IPS-NIHi11 (cell line): ENCODE data around the gene LYPLA2.
"Not testable (repeated sequence)": the region's sequence is repeated elsewhere in the genome, so short reads cannot be mapped to it uniquely, and the experiment has no call there.

Source experiments
- DNase-seq: peaks from one replicate; pipeline ENCODE4 v3.0.0; 2012; ENCODE audit warnings: mixed read lengths, low spot score

The LYPLA2 gene

DNA sequence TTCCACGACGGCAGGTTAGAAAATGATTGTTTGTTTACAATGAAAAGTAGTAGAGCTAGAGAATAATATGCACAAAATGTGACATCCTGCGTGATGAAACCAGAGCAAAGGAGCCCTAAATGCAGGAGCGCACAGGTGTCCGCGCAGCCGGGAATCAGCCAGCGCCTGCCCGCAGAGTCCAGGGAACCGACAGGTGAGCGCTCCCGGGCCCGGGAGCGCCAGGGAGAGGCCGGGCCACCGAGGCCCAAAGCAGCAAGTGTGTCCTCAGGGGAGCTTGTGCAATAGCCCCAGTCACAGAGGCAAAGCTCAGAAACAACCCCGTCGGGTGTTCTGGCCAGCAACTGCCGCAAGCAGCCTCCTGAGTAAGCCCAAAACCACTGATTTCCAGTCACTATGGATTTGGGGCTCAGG is 10.4 kb downstream of the LYPLA2 start:
- peak; percentile 53 for DNase-seq

- no peak for DNase-seq
Observed at GRCh38 chr1:23801876-23802275, 10.9 kb downstream of the LYPLA2 start.

DNA sequence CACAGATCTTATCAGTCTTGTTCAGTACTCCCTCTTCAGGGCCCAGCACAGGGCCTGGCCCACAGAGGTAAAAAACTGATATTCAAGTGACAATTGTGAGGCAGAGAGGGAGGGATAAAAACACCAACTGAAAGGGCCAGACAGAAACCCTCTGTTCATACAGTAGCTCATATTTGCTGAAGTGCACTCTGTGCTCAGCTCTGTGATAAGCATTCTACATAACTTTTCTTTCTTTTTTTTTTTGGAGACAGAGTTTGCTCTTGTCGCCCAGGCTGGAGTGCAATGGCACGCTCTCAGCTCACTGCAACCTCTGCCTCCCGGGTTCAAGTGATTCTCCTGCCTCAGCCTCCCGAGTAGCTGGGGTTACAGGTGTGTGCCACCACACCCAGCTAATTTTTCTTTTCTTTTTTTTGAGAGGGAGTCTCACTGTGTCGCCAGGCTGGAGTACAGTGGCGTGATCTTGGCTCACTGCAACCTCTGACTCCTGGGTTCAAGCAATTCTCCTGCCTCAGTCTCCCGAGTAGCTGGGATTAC is 11.9 kb downstream of the LYPLA2 start:
- not testable (repeated sequence) for DNase-seq

GRCh38 chr1:23803674-23804073 is 12.7 kb downstream of the LYPLA2 start:
- DNase-seq, result no peak

DNA sequence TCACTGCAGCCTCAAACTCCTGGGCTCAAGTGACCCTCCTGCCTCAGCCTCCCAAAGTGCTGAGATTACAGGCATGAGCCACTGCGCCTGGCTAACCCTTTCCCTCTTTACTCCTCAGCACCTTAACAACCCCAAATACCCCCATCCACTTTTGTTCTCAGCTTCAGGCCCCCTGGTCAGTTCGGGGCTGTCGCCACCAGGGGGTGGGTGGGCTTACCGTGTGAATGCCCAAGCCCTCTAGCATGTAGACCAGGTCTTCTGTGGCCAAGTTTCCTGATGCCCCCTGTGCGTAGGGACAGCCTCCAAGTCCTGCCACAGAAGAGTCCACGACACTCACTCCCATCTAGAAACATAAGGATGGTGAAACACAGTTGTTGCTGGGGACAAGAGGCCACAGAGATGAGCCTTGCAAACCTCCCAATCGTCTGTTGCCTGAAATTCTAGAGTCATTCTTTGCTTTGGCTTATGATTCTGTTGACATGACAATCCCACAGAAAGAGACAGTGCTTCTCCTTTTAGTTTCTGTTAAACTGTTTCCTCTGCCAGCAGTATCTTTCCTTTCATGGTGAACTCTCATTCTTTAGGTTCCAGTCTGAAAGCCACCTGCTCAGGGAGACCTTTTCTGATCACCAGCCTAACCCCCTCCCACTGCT is 13.4 kb downstream of the LYPLA2 start:
- no peak for DNase-seq

GRCh38 chr1:23805025-23805424 is 14.1 kb downstream of the LYPLA2 start:
- no peak for DNase-seq

DNA sequence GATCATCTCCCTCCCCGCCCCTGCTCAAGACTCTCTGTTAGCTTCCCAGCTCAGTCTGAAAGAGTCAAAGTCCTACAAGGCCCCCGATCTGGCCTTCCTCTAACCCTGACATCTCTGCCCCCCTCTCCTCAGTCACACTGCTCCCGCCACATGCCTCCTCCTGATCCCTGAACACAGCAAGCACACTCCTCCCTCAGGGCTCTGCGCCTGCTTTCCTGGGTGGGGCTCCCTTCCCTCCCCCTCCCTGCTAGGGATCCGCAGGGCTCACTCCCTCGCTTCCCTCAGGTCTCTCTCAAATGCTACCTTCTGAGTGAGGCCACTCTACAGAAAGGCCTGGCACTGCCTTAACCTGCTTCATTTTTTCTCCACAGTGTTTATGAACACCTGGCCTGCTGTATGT is 15.3 kb downstream of the LYPLA2 start:
- DNase-seq, result no peak

GRCh38 chr1:23807453-23807852 is 16.5 kb downstream of the LYPLA2 start:
- no peak for DNase-seq

DNA sequence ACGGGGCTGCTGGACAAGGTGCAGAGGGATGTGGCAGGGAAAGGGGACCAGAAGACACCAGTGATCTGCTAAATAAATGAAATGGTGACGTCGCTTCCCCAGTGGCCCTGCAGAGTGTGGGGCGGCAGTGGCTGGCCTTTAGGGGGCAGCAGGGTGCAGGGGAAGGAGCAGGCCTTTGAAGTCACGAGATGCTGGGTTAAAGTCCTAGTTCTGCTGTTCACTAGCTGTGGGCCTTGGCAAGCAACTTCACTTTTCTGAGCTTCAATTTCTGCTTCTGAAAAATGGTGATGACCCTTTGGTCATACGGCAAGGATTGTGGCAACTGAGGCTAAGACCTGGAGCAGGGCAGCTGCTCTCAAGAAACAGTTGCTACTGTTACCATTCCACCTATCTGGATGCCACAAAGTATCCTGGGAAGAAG is 18.8 kb downstream of the LYPLA2 start:
- DNase-seq, result peak; percentile 85

DNA sequence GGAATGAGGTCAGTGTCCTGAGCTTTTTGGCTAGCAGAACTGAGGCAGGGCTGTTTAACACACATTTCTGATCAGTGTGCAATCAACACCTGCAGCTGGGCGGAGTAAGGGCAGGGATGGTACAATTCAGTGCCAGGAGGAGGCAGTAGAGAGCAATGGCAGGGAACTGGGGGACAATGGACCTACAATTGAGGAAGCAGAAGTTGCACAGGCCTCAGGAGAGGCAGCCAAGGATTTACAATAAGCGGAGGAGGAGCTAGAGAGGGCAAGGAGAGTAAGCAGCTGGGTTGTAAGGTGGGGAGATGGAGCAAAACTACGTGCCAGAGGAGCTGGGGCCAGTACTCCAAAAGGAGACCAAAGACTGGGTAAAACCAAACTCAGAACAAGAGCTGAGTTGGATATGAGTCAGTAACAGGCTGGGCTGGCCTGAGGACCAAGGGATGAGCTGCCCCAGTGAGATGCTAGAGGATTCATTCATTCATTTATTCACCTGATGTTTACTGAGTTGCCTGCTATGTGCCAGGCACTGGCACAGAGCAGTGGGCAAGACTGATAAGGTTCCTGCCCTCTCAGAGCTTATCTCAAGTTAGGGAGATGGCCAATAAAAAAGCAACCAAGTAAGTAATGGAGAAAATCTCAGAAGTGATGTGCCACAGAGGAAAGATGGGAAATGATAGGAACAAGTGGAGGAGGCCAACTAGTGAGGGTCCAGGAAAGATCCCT is 20.0 kb downstream of the LYPLA2 start:
- DNase-seq, result peak; percentile 84

DNA sequence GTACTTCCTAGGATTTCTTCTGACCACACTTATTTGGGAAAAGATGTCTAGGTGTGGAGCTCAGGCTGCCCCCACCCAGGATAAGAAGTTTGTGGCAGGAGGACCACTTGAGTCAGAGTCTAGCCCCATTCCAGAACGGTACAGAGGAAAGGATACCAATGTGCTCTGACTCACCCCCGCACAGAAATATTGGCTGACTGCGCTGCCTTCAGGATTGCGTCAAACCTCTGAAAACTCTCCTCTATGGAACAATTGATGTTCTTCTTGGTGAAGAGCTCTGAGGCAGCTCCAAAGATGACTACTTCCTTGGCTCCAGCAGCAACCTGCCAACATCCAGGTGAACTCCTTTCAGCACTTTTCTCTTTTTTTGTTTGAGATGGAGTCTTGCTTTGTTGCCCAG is 23.1 kb downstream of the LYPLA2 start:
- no peak for DNase-seq

- DNase-seq, result no peak
Observed at GRCh38 chr1:23816361-23816760, 25.4 kb downstream of the LYPLA2 start.

GRCh38 chr1:23816906-23817305 is 26.0 kb downstream of the LYPLA2 start:
- DNase-seq, result no peak

DNA sequence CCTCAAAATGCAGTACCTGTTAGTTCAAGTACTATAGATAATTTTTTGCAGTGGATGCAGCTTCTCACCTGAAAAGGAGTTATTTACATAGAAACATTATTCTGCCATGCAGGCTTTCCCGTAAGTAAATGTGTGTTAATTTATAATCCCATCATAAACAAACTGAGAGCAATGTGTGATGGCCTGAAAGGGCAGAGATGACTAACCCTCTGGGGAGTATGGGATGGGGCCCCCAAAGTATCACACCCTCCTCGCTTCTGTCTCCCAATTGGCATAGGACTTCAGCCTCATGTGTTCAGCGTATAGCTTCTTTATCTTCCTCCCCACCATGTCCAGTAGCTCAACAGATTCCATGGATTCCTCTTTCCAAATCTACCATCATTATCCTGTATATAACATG is 26.7 kb downstream of the LYPLA2 start:
- no peak for DNase-seq

DNA sequence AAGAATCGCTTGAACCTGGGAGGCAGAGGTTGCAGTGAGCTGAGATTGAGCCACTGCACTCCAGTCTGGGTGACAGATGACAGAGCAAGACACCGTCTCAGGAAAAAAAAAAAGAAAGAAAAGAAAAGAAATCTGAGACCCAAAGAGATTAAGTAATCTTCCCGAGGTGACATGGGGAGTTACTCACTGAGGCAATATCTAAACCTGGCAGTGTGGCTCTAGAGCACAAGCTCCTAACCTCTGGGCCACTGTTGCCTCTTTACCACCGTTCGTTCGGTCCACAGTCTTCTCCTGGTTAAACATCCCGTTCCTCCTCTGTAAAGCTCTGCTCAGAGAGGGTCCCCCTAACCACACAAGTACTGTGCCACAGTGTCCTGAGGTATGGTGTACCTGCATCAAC is 32.8 kb downstream of the LYPLA2 start:
- DNase-seq, result no peak

DNA sequence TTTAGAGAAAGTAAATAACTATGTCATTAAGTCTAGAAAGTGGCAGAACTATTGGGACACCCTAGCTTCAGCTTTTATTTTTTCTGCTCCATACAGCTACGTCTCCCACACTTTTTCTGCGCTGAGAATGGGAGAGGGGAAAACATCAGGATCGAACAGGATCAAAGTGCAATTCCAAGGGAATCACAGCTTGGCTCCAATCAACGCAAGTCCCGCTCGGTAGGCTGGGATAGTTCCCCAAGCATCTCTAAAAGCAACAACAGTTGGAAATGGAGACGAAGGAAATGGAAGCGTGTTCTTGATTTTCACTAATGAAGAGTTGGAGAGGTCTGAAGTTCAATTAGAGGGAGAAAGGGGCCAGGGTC is 33.7 kb downstream of the LYPLA2 start:
- no peak for DNase-seq

DNA sequence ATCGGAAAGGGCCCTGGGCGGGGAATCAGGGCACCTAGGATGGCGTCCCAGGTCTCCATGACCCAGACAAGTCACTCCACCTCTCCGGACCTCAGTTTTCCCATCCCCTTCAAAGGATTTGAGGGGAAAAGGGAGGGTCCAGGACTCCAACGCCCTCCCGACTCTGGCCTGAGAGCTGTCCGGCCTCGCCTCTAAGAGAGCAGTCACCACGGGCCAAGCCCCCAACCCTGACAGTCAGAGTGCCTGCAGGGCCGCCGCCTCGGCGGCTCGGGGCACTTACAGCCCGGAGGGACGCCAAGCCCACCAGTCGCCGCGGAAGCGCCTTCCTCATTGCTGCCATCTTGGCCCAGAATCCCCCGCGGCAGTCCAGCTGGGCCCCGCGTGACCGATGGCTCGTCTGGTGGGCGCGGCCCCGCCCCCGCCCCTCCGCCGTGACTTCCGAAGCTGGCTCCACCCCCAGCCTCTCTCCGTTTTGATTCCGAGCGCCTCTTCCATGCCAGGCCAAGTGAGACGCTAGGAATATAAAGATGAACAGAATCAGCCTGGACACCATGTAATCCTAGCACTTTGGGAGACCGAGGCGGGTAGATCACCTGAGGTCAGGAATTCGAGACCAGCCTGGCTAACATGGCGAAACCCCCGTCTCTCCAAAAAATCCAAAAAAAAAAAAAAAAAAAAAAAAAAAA is 34.3 kb downstream of the LYPLA2 start, which contains the start of gene HMGCL:
Gene HMGCL, minus strand, starts transcription at position 354 of the 686 bp plus-strand sequence. Its CDS starts 14 bp downstream, at position 340.
- peak; percentile 98 for DNase-seq

DNA sequence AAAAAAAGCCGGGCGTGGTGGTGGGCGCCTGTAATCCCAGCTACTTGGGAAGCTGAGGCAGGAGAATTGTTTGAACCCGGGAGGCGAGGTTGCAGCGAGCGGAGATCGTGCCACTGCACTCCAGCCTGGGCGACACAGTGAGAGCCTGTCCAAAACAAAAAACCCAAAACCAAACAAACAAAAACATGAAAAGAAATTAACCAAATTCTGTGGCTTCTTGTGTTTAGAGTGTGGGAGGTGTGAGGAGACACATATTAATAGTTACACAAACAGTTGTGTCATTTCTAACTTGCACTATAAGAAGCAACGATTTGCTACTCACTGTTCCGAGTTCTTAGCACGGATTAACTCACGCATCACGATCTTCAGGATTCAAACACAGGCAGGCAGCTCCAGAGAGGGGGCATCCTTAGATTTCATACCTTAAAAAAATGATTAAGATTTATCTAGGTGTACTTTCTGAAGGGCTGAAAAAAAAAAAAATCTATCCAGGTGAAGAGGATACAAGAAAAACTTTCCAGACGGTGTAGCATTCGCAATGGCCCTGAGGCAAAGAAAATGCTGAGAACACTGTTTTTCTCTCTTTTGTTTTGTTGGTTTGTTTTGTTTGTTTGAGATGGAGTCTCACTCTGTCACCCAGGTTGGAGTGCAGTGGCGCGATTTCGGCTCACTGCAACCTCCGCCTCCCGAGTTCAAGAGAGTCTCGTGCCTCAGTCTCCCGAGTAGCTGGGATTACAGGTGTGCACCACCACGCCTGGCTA is 35.0 kb downstream of the LYPLA2 start:
- no peak for DNase-seq

GRCh38 chr1:23826590-23826989 is 35.6 kb downstream of the LYPLA2 start:
- not testable (repeated sequence) for DNase-seq

GRCh38 chr1:23827717-23828116 is 36.8 kb downstream of the LYPLA2 start:
- DNase-seq, result no peak

GRCh38 chr1:23834156-23834555 is 43.2 kb downstream of the LYPLA2 start:
- DNase-seq, result not testable (repeated sequence)

DNA sequence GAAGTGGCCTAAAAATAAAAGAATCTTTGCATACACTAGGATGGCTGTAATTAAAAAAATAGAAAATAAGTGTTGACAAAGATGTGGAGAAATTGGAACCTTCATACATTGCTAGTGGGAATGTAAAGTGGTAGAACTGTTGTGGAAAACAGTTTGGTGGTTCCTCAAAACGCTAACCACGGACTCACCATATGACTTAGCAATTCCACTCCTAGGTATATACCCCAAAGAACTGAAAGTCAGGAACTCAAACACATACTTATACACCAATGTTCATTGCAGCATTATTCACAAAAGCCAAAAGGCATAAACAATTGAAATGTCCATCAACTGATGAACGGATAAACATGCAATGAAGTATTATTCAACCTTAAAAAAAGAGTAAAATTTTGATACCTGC is 45.1 kb downstream of the LYPLA2 start:
- no peak for DNase-seq
